Measurements from ENCODE around the gene DNAJC5G.
"Not testable (repeated sequence)": the region's sequence is repeated elsewhere in the genome, so short reads cannot be mapped to it uniquely, and the experiment has no call there.

Gene DNAJC5G

DNA sequence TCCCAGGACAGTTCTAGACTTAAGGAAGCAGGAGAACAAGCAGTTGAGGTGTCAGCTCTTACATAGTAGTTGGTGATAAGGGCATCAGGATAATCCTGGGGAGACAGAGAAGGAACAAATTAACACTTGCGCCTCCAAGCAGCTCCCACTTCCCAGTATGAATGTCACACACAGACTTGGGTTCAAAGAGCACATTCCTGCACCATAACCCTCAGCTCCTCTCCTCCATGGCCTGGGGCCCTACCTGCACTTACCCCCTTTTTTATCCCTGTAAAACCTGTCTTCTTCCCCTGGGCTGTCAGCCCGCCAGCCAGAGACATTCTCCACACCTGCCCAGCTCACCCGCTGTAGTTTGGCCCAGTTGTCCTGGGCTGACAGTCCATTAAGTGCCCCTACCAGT lies 36.9 kb downstream of the DNAJC5G start:
- CTCF ChIA-PET, result interaction anchor here (0.7 to 1.3 kb wide), 4 partner anchors 9 to 32 kb away, joined by 3 to 5 read pairs (median 4); partner anchors contain the start of gene MPV17
- POLR2A ChIA-PET (ENCODE audit: low non-redundant PET), result no interaction called here
- DNase-seq (ENCODE audit: low spot score), result no peak
- no peak overlapping the region for H3K27ac ChIP-seq
- TF ChIP-seq, protein P1, sequence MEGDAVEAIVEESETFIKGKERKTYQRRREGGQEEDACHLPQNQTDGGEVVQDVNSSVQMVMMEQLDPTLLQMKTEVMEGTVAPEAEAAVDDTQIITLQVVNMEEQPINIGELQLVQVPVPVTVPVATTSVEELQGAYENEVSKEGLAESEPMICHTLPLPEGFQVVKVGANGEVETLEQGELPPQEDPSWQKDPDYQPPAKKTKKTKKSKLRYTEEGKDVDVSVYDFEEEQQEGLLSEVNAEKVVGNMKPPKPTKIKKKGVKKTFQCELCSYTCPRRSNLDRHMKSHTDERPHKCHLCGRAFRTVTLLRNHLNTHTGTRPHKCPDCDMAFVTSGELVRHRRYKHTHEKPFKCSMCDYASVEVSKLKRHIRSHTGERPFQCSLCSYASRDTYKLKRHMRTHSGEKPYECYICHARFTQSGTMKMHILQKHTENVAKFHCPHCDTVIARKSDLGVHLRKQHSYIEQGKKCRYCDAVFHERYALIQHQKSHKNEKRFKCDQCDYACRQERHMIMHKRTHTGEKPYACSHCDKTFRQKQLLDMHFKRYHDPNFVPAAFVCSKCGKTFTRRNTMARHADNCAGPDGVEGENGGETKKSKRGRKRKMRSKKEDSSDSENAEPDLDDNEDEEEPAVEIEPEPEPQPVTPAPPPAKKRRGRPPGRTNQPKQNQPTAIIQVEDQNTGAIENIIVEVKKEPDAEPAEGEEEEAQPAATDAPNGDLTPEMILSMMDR (conservative IDR thresholded peaks at IDR 0.05; ENCODE audit: low read depth), result no peak

DNA sequence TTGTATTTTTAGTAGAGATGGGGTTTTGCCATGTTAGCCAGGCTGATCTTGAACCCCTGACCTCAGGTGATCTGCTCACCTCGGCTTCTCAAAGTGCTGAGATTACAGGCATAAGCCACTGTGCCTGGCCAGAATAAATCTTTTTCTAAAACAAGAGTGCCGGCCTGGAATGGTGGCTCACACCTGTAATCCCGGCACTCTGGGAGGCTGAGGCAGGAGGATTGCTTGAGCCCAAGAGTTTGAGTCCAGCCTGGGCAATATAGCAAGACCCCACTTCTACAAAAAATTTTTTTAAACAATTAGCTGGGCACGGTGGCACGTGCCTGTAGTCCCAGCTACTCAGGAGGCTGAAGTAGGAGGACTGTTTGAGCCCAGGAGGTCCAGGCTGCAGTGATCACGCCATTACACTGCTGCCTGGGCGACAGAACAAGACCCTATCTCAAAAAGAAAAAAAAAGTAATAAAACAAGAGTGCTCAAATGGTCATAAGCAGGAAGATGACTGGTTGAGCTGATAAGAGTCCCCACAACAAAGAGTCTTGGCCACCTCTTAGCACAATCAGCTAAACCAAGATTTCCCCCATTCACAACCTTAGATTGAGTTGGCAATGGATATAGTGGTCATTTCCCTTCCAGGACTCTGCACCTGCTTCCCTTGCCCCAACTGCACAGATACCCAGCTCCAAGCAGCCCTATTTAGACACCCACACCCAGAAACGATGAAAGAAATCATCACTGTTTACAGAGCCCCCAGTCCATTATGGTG lies 38.8 kb downstream of the DNAJC5G start:
- H3K27ac ChIP-seq, result no peak overlapping the region
- TF ChIP-seq, protein P1 (conservative IDR thresholded peaks at IDR 0.05; ENCODE audit: low read depth), result no peak
- POLR2A ChIA-PET (ENCODE audit: low non-redundant PET), result interaction anchor here (0.6 kb wide), 1 partner anchor 31 kb away, joined by 3 read pairs; no protein-coding TSS in a partner anchor
- DNase-seq (ENCODE audit: low spot score), result no peak
- CTCF ChIA-PET, result interaction anchor here (0.5 to 0.6 kb wide), 3 partner anchors 31 to 102 kb away, joined by 3 to 4 read pairs (median 3); partner anchors contain the start of genes ATRAID and SLC5A6

DNA sequence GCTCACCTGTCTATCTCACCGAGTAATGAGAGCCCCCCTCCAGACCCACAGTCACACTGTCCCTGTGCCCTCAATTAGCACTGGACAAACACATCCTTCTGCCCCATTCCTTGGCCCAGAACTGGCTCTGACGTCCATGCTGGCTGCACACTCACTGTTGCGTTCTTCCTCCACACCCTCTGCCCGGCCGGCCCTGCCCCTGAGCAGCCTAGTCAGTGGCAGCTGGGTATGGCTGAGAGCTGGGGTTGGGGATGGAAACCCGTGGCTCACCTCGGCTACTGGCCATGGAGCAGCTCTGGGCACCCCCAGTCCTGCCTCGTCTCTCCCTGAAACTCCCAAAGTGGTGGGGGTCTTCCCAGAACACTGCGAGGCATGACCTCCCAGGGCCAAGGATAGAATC lies 39.5 kb downstream of the DNAJC5G start:
- POLR2A ChIA-PET (ENCODE audit: low non-redundant PET), result interaction anchor here (0.6 kb wide), 1 partner anchor 32 kb away, joined by 3 read pairs; no protein-coding TSS in a partner anchor
- no peak for DNase-seq (ENCODE audit: low spot score)
- H3K27ac ChIP-seq, result no peak overlapping the region
- CTCF ChIA-PET, result interaction anchor here (0.6 kb wide), 1 partner anchor 31 kb away, joined by 3 read pairs; no protein-coding TSS in a partner anchor
- TF ChIP-seq, protein P1 (conservative IDR thresholded peaks at IDR 0.05; ENCODE audit: low read depth), result no peak

DNA sequence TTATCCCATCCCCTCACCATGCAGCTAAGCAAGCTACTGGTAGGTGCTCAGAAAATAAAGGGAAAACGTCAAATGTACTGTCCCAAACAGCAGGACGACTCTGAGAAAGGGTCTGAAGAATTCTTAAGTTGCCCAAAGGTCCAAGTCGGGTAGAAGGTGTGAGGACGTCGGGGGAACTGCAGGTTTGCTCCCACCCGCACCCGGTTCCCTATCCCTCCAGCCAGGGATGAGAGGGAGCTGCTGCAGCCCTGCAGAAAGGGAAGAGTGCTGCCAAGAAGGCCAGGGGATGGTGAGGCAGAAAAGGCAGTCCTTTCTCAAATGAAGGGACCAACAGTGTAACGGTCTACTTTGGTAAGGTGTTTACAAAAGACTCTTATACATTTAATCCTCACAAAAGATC lies 39.9 kb downstream of the DNAJC5G start:
- CTCF ChIA-PET, result no interaction called here
- TF ChIP-seq, protein P1 (conservative IDR thresholded peaks at IDR 0.05; ENCODE audit: low read depth), result no peak
- POLR2A ChIA-PET (ENCODE audit: low non-redundant PET), result no interaction called here
- no peak for DNase-seq (ENCODE audit: low spot score)
- no peak overlapping the region for H3K27ac ChIP-seq

DNA sequence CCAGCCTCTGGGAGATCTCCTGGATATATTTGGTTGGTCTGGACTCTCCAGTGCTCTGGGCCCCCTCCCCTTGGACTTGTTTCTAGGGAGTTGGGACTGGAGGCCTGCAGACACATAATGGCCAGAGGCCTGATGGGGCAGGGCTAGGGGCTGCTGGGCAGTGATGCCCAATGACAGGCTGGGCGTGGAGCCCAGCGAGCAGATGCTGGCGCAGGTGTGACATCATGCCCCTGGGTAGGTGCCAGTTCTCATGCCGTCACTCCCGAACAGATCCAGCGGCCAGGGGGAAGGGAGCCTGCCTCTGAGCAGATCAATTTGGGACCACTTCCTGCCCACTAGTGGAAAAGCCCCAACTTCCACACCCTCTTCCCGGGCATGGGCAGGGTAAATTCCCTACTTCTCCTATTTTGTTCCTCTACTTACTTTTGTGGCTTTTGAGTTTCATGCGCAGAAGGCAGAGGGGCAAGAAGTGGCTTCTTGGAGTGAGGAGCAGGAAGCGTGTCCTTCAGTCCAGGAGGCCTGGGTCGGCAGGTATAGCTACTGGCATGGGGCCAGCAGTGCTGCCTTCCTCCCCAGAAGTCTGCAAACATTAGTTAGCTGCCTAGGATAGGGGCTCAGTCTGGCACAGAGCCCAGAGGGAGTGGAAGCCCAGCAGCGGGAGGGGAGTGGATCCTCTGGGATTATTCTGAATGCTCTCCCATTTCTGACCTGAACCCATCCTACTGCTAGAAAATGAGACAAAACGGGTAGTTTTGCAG lies 41.6 kb downstream of the DNAJC5G start:
- TF ChIP-seq, protein P1 (conservative IDR thresholded peaks at IDR 0.05; ENCODE audit: low read depth), result no peak
- POLR2A ChIA-PET (ENCODE audit: low non-redundant PET), result no interaction called here
- CTCF ChIA-PET, result interaction anchor here (0.5 to 1.9 kb wide), 3 partner anchors 14 to 53 kb away, joined by 3 to 5 read pairs (median 5); no protein-coding TSS in a partner anchor
- H3K27ac ChIP-seq, result peak overlapping the region; percentile 35
- DNase-seq (ENCODE audit: low spot score), result no peak

DNA sequence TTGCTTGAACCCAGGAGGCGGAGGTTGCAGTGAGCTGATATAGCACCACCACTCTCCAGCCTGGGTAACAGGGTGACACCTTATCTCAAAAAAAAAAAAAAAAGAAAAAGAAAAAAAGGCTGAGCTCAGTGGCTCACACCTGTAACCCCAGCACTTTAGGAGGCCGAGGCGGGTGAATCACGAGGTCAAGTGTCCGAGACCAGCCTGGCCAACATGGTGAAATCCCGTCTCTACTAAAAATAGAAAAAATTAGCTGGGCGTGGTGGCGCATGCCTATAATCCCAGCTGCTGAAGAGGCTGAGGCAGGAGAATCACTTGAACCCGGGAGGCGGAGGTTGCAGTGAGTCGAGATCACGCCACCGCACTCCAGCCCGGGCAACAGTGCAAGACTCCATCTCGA lies 44.6 kb downstream of the DNAJC5G start:
- DNase-seq (ENCODE audit: low spot score), result not testable (repeated sequence)
- ChIA-PET CTCF (interaction anchor here (1.1 kb wide), 1 partner anchor 50 kb away, joined by 3 read pairs; no protein-coding TSS in a partner anchor), POLR2A (ENCODE audit: low non-redundant PET) (interaction anchor here (0.6 kb wide), 1 partner anchor 25 kb away, joined by 5 read pairs; no protein-coding TSS in a partner anchor)
- peak overlapping the region; percentile 85 for H3K27ac ChIP-seq

All from RWPE1 (cell line).